Activated CD4-positive, alpha-beta T cell treated with anti-CD3 and anti-CD28 coated beads, Interleukin-2, Interleukin-4, amounts not matched to agents 100 ng/mL and 50 ng/mL, durations not matched to agents 16 hours and 8 hours (primary cell): ENCODE data around the gene MACROH2A1.
A peak's percentile ranks its signal among the peaks of the same experiment; 100 is the strongest.

Experiments used
- DNase-seq: peaks from one replicate; pipeline ENCODE4 v3.0.0-alpha.2; 2020; ENCODE audit warnings: low spot score

MACROH2A1 gene

GRCh38 chr5:135355169-135355568 is 43.9 kb downstream of the MACROH2A1 start:
- no peak for DNase-seq

- DNase-seq, result no peak
These were observed 44.9 kb downstream of the MACROH2A1 start for GRCh38 chr5:135353952-135354721.

- DNase-seq, result no peak
These were observed 48.5 kb downstream of the MACROH2A1 start for GRCh38 chr5:135350536-135350935.

GRCh38 chr5:135349886-135350285 is 49.1 kb downstream of the MACROH2A1 start:
- DNase-seq, result no peak

GRCh38 chr5:135349451-135349850 is 49.6 kb downstream of the MACROH2A1 start:
- DNase-seq, result no peak

GRCh38 chr5:135348918-135349317 is 50.1 kb downstream of the MACROH2A1 start:
- no peak for DNase-seq

- no peak for DNase-seq
These were observed 51.6 kb downstream of the MACROH2A1 start for GRCh38 chr5:135347392-135347791.

- no peak for DNase-seq
These were observed 52.9 kb downstream of the MACROH2A1 start for GRCh38 chr5:135345956-135346731.

- DNase-seq, result no peak
These were observed 54.7 kb downstream of the MACROH2A1 start for GRCh38 chr5:135344349-135344748.

GRCh38 chr5:135343413-135343812 is 55.6 kb downstream of the MACROH2A1 start:
- DNase-seq, result no peak

GRCh38 chr5:135342551-135342875 is 56.5 kb downstream of the MACROH2A1 start:
- DNase-seq, result no peak

GRCh38 chr5:135341696-135342550 is 57.1 kb downstream of the MACROH2A1 start:
- no peak for DNase-seq

GRCh38 chr5:135341016-135341666 is 57.9 kb downstream of the MACROH2A1 start:
- DNase-seq, result no peak

GRCh38 chr5:135340568-135340967 is 58.5 kb downstream of the MACROH2A1 start:
- no peak for DNase-seq

GRCh38 chr5:135339623-135340022 is 59.4 kb downstream of the MACROH2A1 start:
- DNase-seq, result no peak

GRCh38 chr5:135339189-135339588 is 59.8 kb downstream of the MACROH2A1 start:
- DNase-seq, result no peak

GRCh38 chr5:135337064-135337463 is 62.0 kb downstream of the MACROH2A1 start:
- DNase-seq, result no peak

GRCh38 chr5:135335031-135335828 is 63.8 kb downstream of the MACROH2A1 start:
- no peak for DNase-seq

GRCh38 chr5:135333732-135334515 is 65.1 kb downstream of the MACROH2A1 start:
- DNase-seq, result no peak

- peak; percentile 25 for DNase-seq
These were observed 66.4 kb downstream of the MACROH2A1 start for GRCh38 chr5:135332519-135333150.
